ENCODE data around the gene TMEM80.

GRCh38 chr11:724049-724777 lies 28.6 kb downstream of the TMEM80 start:
- TF ChIP-seq SIRT6 (IDR thresholded peaks at IDR 0.05; ENCODE audit: low read length) (no peak), CTCF (IDR thresholded peaks at IDR 0.05; ENCODE audit: control extremely low read depth in 1 of 3, insufficient read depth in 1 of 3, low read depth in 1 of 3, low read length in 3 of 3) (no peak), POLR2A (IDR thresholded peaks at IDR 0.05; ENCODE audit: control extremely low read depth in 1 of 2, low read depth in 2 of 2, low read length in 2 of 2) (no peak), RFX5 (IDR thresholded peaks at IDR 0.05; ENCODE audit: borderline replicate concordance, low read depth, low read length) (no peak), E2F6 (IDR thresholded peaks at IDR 0.05) (no peak), RAD21 (IDR thresholded peaks at IDR 0.05 in 1 of 2, conservative IDR thresholded peaks at IDR 0.05 in 1 of 2; ENCODE audit: low read depth in 2 of 2, low read length in 2 of 2) (no peak)
